Liver (tissue), 9 donors: ENCODE measurements around the gene ENPP3. TPM values are rescaled to one million over a fixed set of nuclear protein-coding genes. Genes with fewer than 3 reads are reported as not detected.

ENCODE experiments used
- DNase-seq: peaks from one replicate; pipeline ENCODE4 v3.0.0-alpha.2; 2017; ENCODE audit warnings: low spot score
- H3K27ac ChIP-seq, 2 donors: one replicate each; pipeline ENCODE4 v1.7.0; 2013; ENCODE audit warnings: inconsistent platforms in 2 of 2, low read length in 2 of 2, control low read depth in 1 of 2, low read depth in 1 of 2, mild to moderate bottlenecking in 1 of 2
- H3K27me3 ChIP-seq, 4 donors: one replicate each; pipeline versions ENCODE4 v1.6.1 to v1.7.0; 2013; ENCODE audit warnings: low read length in 3 of 4, inconsistent platforms in 1 of 4, mild to moderate bottlenecking in 1 of 4, moderate library complexity in 1 of 4; ENCODE audit not compliant: control insufficient read depth in 4 of 4, insufficient read depth in 4 of 4
- H3K36me3 ChIP-seq, 4 donors: one replicate each; pipeline versions ENCODE4 v1.6.1 to v1.7.0; 2013; ENCODE audit warnings: low read length in 3 of 4, mild to moderate bottlenecking in 3 of 4, low read depth in 1 of 4, moderate library complexity in 1 of 4; ENCODE audit not compliant: control insufficient read depth in 4 of 4, insufficient read depth in 3 of 4
- H3K4me1 ChIP-seq, 4 donors: one replicate each; pipeline versions ENCODE4 v1.6.1 to v1.7.0; 2013; ENCODE audit warnings: low read length in 3 of 4, mild to moderate bottlenecking in 3 of 4, moderate library complexity in 1 of 4; ENCODE audit not compliant: control insufficient read depth in 4 of 4, insufficient read depth in 4 of 4
- H3K4me3 ChIP-seq, 3 donors: one replicate each; pipeline versions ENCODE4 v1.6.1 to v1.7.0; 2013; ENCODE audit warnings: low read length in 3 of 3, control low read depth in 1 of 3, low read depth in 1 of 3, mild to moderate bottlenecking in 1 of 3
- H3K9ac ChIP-seq, 2 donors: one replicate each; pipeline ENCODE4 v1.7.0; 2013; ENCODE audit warnings: low read length in 2 of 2, mild to moderate bottlenecking in 2 of 2, moderate library complexity in 2 of 2, control low read depth in 1 of 2, low read depth in 1 of 2
- H3K9me3 ChIP-seq, 4 donors: one replicate each; pipeline versions ENCODE4 v1.6.1 to v1.7.0; 2013; ENCODE audit warnings: low read length in 3 of 4; ENCODE audit not compliant: control insufficient read depth in 4 of 4
- CTCF ChIP-seq: fragments of 150-350 bp; IDR thresholded peaks from 2 replicates; pipeline ENCODE4 v1.5.1; 2017; ENCODE audit warnings: improper control_type of control experiment, low read depth, low read length; ENCODE audit not compliant: missing input control
- EGR1 ChIP-seq, 2 donors: IDR thresholded peaks; 2 replicates each; pipeline ENCODE4 v1.6.1; 2016 to 2018; ENCODE audit warnings: antibody characterized with exemption in 2 of 2, low read depth in 2 of 2
- FOXA1 ChIP-seq: IDR thresholded peaks from 2 replicates; pipeline ENCODE4 v1.6.1; 2016; ENCODE audit warnings: antibody characterized with exemption
- GABPA ChIP-seq, 2 donors: IDR thresholded peaks in 1 of 2; conservative IDR thresholded peaks in 1 of 2; 2 replicates each; pipeline ENCODE4 v1.6.1; 2016; ENCODE audit warnings: antibody characterized with exemption in 2 of 2, mild to moderate bottlenecking in 1 of 2, moderate library complexity in 1 of 2
- HNF4A ChIP-seq, 2 donors: conservative IDR thresholded peaks; 2 replicates each; pipeline ENCODE4 v1.6.1; 2016; ENCODE audit warnings: antibody characterized with exemption in 2 of 2, mild to moderate bottlenecking in 2 of 2
- HNF4G ChIP-seq: IDR thresholded peaks from 2 replicates; pipeline ENCODE4 v1.6.1; 2016; ENCODE audit warnings: antibody characterized with exemption
- JUND ChIP-seq, 2 donors: IDR thresholded peaks; 2 replicates each; pipeline ENCODE4 v1.6.1; 2016; ENCODE audit warnings: antibody characterized with exemption in 2 of 2
- MAX ChIP-seq: IDR thresholded peaks from 2 replicates; pipeline ENCODE4 v1.6.1; 2016; ENCODE audit warnings: antibody characterized with exemption
- RAD21 ChIP-seq, 2 donors: IDR thresholded peaks; 2 replicates each; pipeline ENCODE4 v1.6.1; 2016; ENCODE audit warnings: antibody characterized with exemption in 2 of 2, mild to moderate bottlenecking in 2 of 2
- REST ChIP-seq: IDR thresholded peaks from 2 replicates; pipeline ENCODE4 v1.6.1; 2016; ENCODE audit warnings: antibody characterized with exemption, mild to moderate bottlenecking
- RXRA ChIP-seq, 2 donors: IDR thresholded peaks; 2 replicates each; pipeline ENCODE4 v1.6.1; 2017 to 2018; ENCODE audit warnings: antibody characterized with exemption in 2 of 2, mild to moderate bottlenecking in 1 of 2
- SP1 ChIP-seq: IDR thresholded peaks from 2 replicates; pipeline ENCODE4 v1.6.1; 2018; ENCODE audit warnings: antibody characterized with exemption, mild to moderate bottlenecking
- TAF1 ChIP-seq: conservative IDR thresholded peaks from 2 replicates; pipeline ENCODE4 v1.6.1; 2016; ENCODE audit warnings: antibody characterized with exemption, mild to moderate bottlenecking
- ZBTB33 ChIP-seq: IDR thresholded peaks from 2 replicates; pipeline ENCODE4 v1.6.1; 2016; ENCODE audit warnings: antibody characterized with exemption
- WGBS: extraction: QIAGEN DNeasy Blood & Tissue Kit; methylation state at CpG from one replicate; pipeline ENCODE4 v1.1.7; 2013; 5-methylcytosine and 5-hydroxymethylcytosine counted together
- polyA plus RNA-seq, 2 donors: library from polyadenylated mRNA; stranded (reverse) in 1 of 2; unstranded in 1 of 2; fragments of 200-250 nt in 1 of 2; fragments of >200 nt in 1 of 2; fragmentation: Nextera tagmentation in 1 of 2; extraction: Ambion mirVana in 1 of 2; gene quantifications; one replicate each; pipeline versions ENCODE4 v1.2.1 to v1.2.3, GENCODE V29; 2013 to 2015
- total RNA-seq, 2 donors: library from RNA; depleted of rRNA; stranded (reverse); fragments of >200 nt; gene quantifications; one replicate each; pipeline ENCODE4 v1.2.3, GENCODE V29; 2014
- donor health status: healthy.
- donor health status: healthy.
- donor health status: healthy.
- donor health status: healthy.
- donor health status: healthy.

ENPP3 gene
- total and polyA plus RNA-seq, 4 donors: 0.51 to 6.1 (median 1.1) TPM

GRCh38 chr6:131739136-131739535 lies 102.0 kb downstream of the ENPP3 start:
- H3K9ac ChIP-seq: no peak overlapping the region
- H3K27me3 ChIP-seq: no peaks in the 10 kb centered on the region
- H3K4me3 ChIP-seq: no peak overlapping the region
- H3K4me1 ChIP-seq: no peaks in the 10 kb centered on the region
- no peaks in the 10 kb centered on the region for H3K36me3 ChIP-seq
- no peak overlapping the region for H3K27ac ChIP-seq
- 72% methylated on average over 5 of the region's 5 CpGs for WGBS
- TF ChIP-seq HNF4A (conservative IDR thresholded peaks at IDR 0.05): peak in 1 of 2 donors; percentile 23
- no peak for TF ChIP-seq GABPA (IDR thresholded peaks at IDR 0.05 in 1 of 2, conservative IDR thresholded peaks at IDR 0.05 in 1 of 2)
- no peak for DNase-seq
- no peaks in the 10 kb centered on the region for H3K9me3 ChIP-seq

- Histone ChIP-seq H3K27ac (no peak overlapping the region), H3K9ac (no peak overlapping the region), H3K9me3 (no peaks in the 10 kb centered on the region), H3K4me3 (no peak overlapping the region), H3K27me3 (no peaks in the 10 kb centered on the region), H3K36me3 (no peaks in the 10 kb centered on the region), H3K4me1 (no peaks in the 10 kb centered on the region)
- TF ChIP-seq ZBTB33 (no peak), RXRA (IDR thresholded peaks at IDR 0.05) (no peak), CTCF (no peak), EGR1 (IDR thresholded peaks at IDR 0.05; ENCODE audit: low read depth in 2 of 2) (no peak)
- WGBS: 96% methylated on average over 4 of the region's 4 CpGs
- DNase-seq: no peak
These were observed 103.1 kb downstream of the ENPP3 start for GRCh38 chr6:131740161-131740560.

GRCh38 chr6:131741688-131742393 lies 104.7 kb downstream of the ENPP3 start:
- H3K4me1 ChIP-seq: no peaks in the 10 kb centered on the region
- no peaks in the 10 kb centered on the region for H3K36me3 ChIP-seq
- no peaks in the 10 kb centered on the region for H3K9me3 ChIP-seq
- no peaks in the 10 kb centered on the region for H3K27me3 ChIP-seq
- H3K27ac ChIP-seq: no peak overlapping the region
- 69% methylated on average over 3 of the region's 3 CpGs for WGBS
- no peak overlapping the region for H3K4me3 ChIP-seq
- no peak overlapping the region for H3K9ac ChIP-seq
- no peak for DNase-seq
- TF ChIP-seq JUND (IDR thresholded peaks at IDR 0.05) (no peak), HNF4G (no peak), SP1 (no peak), REST (no peak), CTCF (no peak), TAF1 (no peak), GABPA (IDR thresholded peaks at IDR 0.05 in 1 of 2, conservative IDR thresholded peaks at IDR 0.05 in 1 of 2) (no peak), EGR1 (IDR thresholded peaks at IDR 0.05; ENCODE audit: low read depth in 2 of 2) (no peak), RXRA (IDR thresholded peaks at IDR 0.05) (no peak), ZBTB33 (no peak), FOXA1 (no peak), RAD21 (IDR thresholded peaks at IDR 0.05) (no peak), MAX (no peak)
